ENCODE data around the gene SNRNP48.

DNA sequence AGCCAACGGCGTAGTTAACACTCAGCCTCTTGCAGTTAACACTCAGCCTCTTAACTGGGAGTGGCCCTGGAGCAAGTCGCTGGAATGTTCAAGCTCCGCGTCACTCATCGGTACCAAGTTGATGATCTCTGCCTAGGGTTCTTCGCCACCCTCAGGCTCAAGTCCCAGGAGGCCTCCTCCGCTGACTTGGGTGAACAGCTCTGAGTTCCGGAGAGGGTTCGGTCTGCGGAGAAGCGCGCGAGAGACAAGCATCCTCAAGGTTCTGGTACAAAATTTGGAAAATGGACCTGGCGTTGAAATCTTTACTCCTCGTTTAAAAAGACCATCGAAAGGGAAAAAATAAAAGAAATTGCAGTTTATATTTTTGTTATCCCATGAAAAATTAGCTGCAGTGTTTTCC lies 49.4 kb upstream of the SNRNP48 start:
- TF ChIP-seq CTCF (IDR thresholded peaks at IDR 0.05) (no peak), POLR2A (IDR thresholded peaks at IDR 0.05) (no peak)

Data from thyroid gland (tissue), 4 donors.